Activated CD8-positive, alpha-beta memory T cell treated with anti-CD3 and anti-CD28 coated beads, Interleukin-2, amount 50 U/mL, for 1 hour (primary cell): Measurements from ENCODE around the gene MRGPRD.

Source experiments
- DNase-seq: peaks from one replicate; pipeline ENCODE4 v3.0.0-alpha.2; 2020; ENCODE audit errors: extremely low read depth

The MRGPRD gene

DNA sequence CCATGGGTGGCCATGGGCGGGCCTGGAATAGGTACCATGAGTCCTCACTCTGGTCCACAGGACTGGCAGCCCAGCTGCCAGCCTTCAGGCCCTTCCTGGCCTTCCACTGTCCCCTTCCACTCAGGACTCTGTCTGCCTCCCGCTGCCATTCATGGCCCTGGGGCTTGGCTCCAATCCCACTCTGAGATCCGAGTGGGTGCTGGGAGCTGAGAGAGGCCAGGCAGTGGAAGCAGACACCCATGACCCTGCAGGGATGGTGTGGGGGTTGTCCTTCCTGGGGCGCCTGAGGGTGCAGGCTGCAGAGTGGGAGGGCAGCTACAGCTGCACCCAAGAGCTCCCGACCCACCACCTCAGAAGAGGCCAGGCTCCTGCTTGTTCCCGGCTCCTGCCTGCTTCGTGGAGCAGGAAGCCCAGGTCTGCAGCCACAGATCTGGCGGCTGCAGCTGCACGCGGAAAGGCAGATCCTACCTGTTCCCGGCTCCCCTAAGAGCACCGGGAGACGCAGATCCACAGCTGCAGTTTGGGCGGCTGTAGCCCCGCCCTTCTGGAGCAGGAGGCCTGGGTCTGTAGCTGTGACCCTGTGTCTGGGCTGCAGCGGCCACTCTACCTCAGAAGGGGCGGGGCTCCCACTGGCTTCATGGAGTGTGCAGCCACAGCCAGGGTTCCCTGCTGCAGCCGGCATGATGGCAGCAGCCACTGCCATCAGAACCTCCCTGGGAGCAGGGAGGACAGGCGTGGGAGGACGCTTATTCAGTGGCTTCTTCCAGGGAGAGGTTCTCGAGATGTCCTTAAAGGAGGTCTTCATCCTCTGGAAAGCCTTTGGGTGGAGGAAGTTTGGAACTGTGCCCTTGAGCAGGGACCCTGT is 49.6 kb downstream of the MRGPRD start:
- DNase-seq = no peak
